ENCODE measurements around the gene TMEM144.
"Not testable (repeated sequence)": the region's sequence is repeated elsewhere in the genome, so short reads cannot be mapped to it uniquely, and the experiment has no call there.

The TMEM144 gene

GRCh38 chr4:158238575-158238974, 28.3 kb downstream of the TMEM144 start:
- FAIRE-seq = no peak

- FAIRE-seq = no peak
Measured at GRCh38 chr4:158239196-158239595, 28.9 kb downstream of the TMEM144 start.

- FAIRE-seq = no peak
Measured at GRCh38 chr4:158243071-158243470, 32.8 kb downstream of the TMEM144 start.

- FAIRE-seq = no peak
Measured at GRCh38 chr4:158250321-158250720, 40.0 kb downstream of the TMEM144 start.

- FAIRE-seq = no peak
Measured at GRCh38 chr4:158253350-158253980, 43.2 kb downstream of the TMEM144 start.

GRCh38 chr4:158254292-158254691, 44.0 kb downstream of the TMEM144 start:
- no peak for FAIRE-seq

- FAIRE-seq = peak; percentile 31
Measured at GRCh38 chr4:158255727-158256324, 45.5 kb downstream of the TMEM144 start.

GRCh38 chr4:158259955-158260575, 49.8 kb downstream of the TMEM144 start:
- FAIRE-seq = no peak

GRCh38 chr4:158261480-158261879, 51.2 kb downstream of the TMEM144 start:
- FAIRE-seq = no peak

GRCh38 chr4:158268553-158268952, 58.3 kb downstream of the TMEM144 start:
- FAIRE-seq = no peak

- no peak for FAIRE-seq
Measured at GRCh38 chr4:158274636-158275035, 64.3 kb downstream of the TMEM144 start.

GRCh38 chr4:158277558-158277957, 67.3 kb downstream of the TMEM144 start:
- FAIRE-seq = peak; percentile 36

- FAIRE-seq = not testable (repeated sequence)
Measured at GRCh38 chr4:158279052-158279451, 68.8 kb downstream of the TMEM144 start.

GRCh38 chr4:158280856-158281255, 70.6 kb downstream of the TMEM144 start:
- FAIRE-seq = no peak

- no peak for FAIRE-seq
Measured at GRCh38 chr4:158282252-158282651, 72.0 kb downstream of the TMEM144 start.

GRCh38 chr4:158285429-158286216, 75.3 kb downstream of the TMEM144 start:
- no peak for FAIRE-seq

- no peak for FAIRE-seq
Measured at GRCh38 chr4:158290912-158291311, 80.6 kb downstream of the TMEM144 start.

GRCh38 chr4:158291334-158292055, 81.2 kb downstream of the TMEM144 start:
- no peak for FAIRE-seq

- FAIRE-seq = no peak
Measured at GRCh38 chr4:158292156-158292555, 81.9 kb downstream of the TMEM144 start.

GRCh38 chr4:158295053-158295452, 84.8 kb downstream of the TMEM144 start:
- no peak for FAIRE-seq

- FAIRE-seq = no peak
Measured at GRCh38 chr4:158297866-158298265, 87.6 kb downstream of the TMEM144 start.

- no peak for FAIRE-seq
Measured at GRCh38 chr4:158299459-158300007, 89.2 kb downstream of the TMEM144 start.

All from colon (tissue), 2 donors.